SH-SY5Y (cell line): ENCODE measurements around the gene DEGS2.

Experiments used
- GATA2 ChIP-seq: IDR thresholded peaks from 2 replicates; pipeline ENCODE4 v1.6.1; 2011; ENCODE audit warnings: mild to moderate bottlenecking, low read depth, low read length
- GATA3 ChIP-seq: IDR thresholded peaks from 2 replicates; pipeline ENCODE4 v1.6.1; 2011; ENCODE audit warnings: low read depth, mild to moderate bottlenecking, low read length, moderate library complexity

DNA sequence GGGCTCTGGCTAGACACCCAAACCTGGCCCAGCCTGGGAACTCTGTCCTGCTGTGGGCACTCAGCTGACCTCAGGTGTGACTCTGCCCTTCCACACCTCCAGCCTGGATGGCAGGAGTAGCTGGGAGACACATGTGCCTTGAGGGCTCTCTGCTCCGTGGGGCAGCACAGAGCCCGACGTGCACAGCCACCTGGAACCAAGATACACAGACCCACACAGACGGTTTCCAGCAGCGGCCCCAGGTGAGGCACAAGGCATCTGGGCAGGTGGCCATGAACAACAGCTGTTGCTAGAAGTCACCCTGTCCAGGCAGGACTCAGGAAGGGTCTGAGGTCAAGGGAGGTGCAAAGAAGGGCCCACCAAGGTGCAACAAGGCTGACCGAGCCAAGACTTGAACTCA, 5.9 kb downstream of the DEGS2 start:
- TF ChIP-seq GATA2, result no peak
- no peak for TF ChIP-seq GATA3
